GM12878 (cell line): ENCODE measurements around the gene HAUS7. TPM values are rescaled to one million over a fixed set of nuclear protein-coding genes. Genes with fewer than 3 reads are reported as not detected.

Source experiments
- ATAC-seq: fragments of 200-7000 bp; cut with Tn5 transposase; 3 replicates; pipeline ENCODE4 v1.9.1; 2020; ENCODE audit warnings: mild to moderate bottlenecking, moderate library complexity
- BruUV-seq: library from RNA; stranded (reverse); fragments of 400-500 nt; replicated peaks from 2 replicates; lab custom pipeline; 2021; lab: Mats Ljungman, UMichigan
- CTCF ChIA-PET: fragments of 300-600 bp; sonication (Branson Sonifier 250); formaldehyde crosslinking; extraction: SDS; loops from one replicate; lab custom pipeline; 2021; ENCODE audit warnings: inconsistent platforms; lab: Yijun Ruan, JAX
- POLR2A ChIA-PET: fragments of 350-600 bp; formaldehyde crosslinking; extraction: SDS; loops from one replicate; lab custom pipeline; 2021; ENCODE audit warnings: inconsistent platforms; lab: Charles Lee
- RAD21 ChIA-PET: fragments of 300-600 bp; sonication (Branson Sonifier 250); formaldehyde crosslinking; loops from one replicate; lab custom pipeline; 2023; ENCODE audit warnings: antibody characterized with exemption; ENCODE audit not compliant: unreplicated experiment; lab: Charles Lee
- SMC1A ChIA-PET: fragments of 300-600 bp; sonication (Branson Sonifier 250); formaldehyde crosslinking; loops from one replicate; lab custom pipeline; 2023; ENCODE audit not compliant: unreplicated experiment, uncharacterized antibody; lab: Charles Lee
- DNase-seq: peaks from one replicate; pipeline ENCODE4 v3.0.0-alpha.2; 2011; ENCODE audit warnings: low read depth, low spot score
- FAIRE-seq: peaks from 3 replicates; lab custom pipeline; 2011; peaks lifted over from hg19 to GRCh38; lab: Jason Lieb, UNC
- H2AFZ ChIP-seq: 2 replicates; pipeline ENCODE4 v1.6.0; 2011; ENCODE audit warnings: low read depth, low read length, control low read depth; ENCODE audit not compliant: control insufficient read depth
- H3K27ac ChIP-seq: 2 replicates; pipeline ENCODE4 v1.5.1; 2011; ENCODE audit warnings: control low read depth; ENCODE audit not compliant: control insufficient read depth, insufficient read depth
- H3K27me3 ChIP-seq, 2 experiments: replicated peaks in 1 of 2; 2 replicates each; pipeline versions ENCODE4 v1.6.0 to v1.6.1; 2011; ENCODE audit warnings: low read length in 1 of 2; ENCODE audit not compliant: control insufficient read depth in 2 of 2, insufficient read depth in 2 of 2
- H3K36me3 ChIP-seq, 2 experiments: 2 replicates each; pipeline ENCODE4 v1.5.1; 2011; ENCODE audit warnings: low read length in 1 of 2; ENCODE audit not compliant: control insufficient read depth in 2 of 2, insufficient read depth in 2 of 2
- H3K4me1 ChIP-seq: 2 replicates; pipeline ENCODE4 v1.6.1; 2011; ENCODE audit warnings: mild to moderate bottlenecking, low read length, moderate library complexity, mixed read lengths; ENCODE audit not compliant: control insufficient read depth, insufficient read depth
- H3K4me2 ChIP-seq: 2 replicates; pipeline ENCODE4 v1.6.0; 2011; ENCODE audit warnings: control low read depth; ENCODE audit not compliant: control insufficient read depth, insufficient read depth
- H3K4me3 ChIP-seq: fragments of 200-600 bp; sonication (generic); 2 replicates; pipeline ENCODE4 v1.5.1; 2016
- H3K79me2 ChIP-seq: 2 replicates; pipeline ENCODE4 v1.6.0; 2011; ENCODE audit warnings: low read length; ENCODE audit not compliant: control insufficient read depth, insufficient read depth
- H3K9ac ChIP-seq: 2 replicates; pipeline ENCODE4 v1.8.0; 2011; ENCODE audit warnings: low read length, control low read depth, mixed read lengths; ENCODE audit not compliant: control insufficient read depth, insufficient read depth
- H3K9me3 ChIP-seq: replicated peaks from 3 replicates; pipeline ENCODE4 v1.5.1; 2011; ENCODE audit warnings: mild to moderate bottlenecking, low read length; ENCODE audit not compliant: control insufficient read depth, insufficient read depth
- H4K20me1 ChIP-seq: 2 replicates; pipeline ENCODE4 v1.6.0; 2011; ENCODE audit not compliant: control insufficient read depth, insufficient read depth
- BRCA1 ChIP-seq: IDR thresholded peaks from 2 replicates; pipeline ENCODE4 v1.6.1; 2011; ENCODE audit warnings: low read depth, low read length, improper control_type of control experiment
- CBFB ChIP-seq: IDR thresholded peaks from 2 replicates; pipeline ENCODE4 v1.6.1; 2016; ENCODE audit warnings: antibody characterized with exemption, low read depth
- CEBPB ChIP-seq, 2 experiments: fragments of 150-350 bp in 1 of 2; IDR thresholded peaks; 2 replicates each; pipeline ENCODE4 v1.6.1; 2012 to 2014; ENCODE audit warnings: low read depth in 2 of 2, low read length in 2 of 2, borderline replicate concordance in 1 of 2, inconsistent platforms in 1 of 2
- ETV6 ChIP-seq, 2 experiments: fragments of 450-650 bp in 1 of 2; IDR thresholded peaks in 1 of 2; conservative IDR thresholded peaks in 1 of 2; 2 replicates each; pipeline ENCODE4 v1.6.1; 2014; ENCODE audit warnings: antibody characterized with exemption in 1 of 2, borderline replicate concordance in 1 of 2, low read depth in 1 of 2, mild to moderate bottlenecking in 1 of 2, moderate library complexity in 1 of 2
- KAT2A ChIP-seq: conservative IDR thresholded peaks from 2 replicates; pipeline ENCODE4 v1.6.1; 2011; ENCODE audit warnings: low read depth, low read length; ENCODE audit not compliant: control insufficient read depth
- MTA3 ChIP-seq: IDR thresholded peaks from 2 replicates; pipeline ENCODE4 v1.6.1; 2012; ENCODE audit warnings: low read length, inconsistent platforms, borderline replicate concordance
- NR2F1 ChIP-seq: fragments of 450-650 bp; conservative IDR thresholded peaks from 2 replicates; pipeline ENCODE4 v1.6.1; 2017; ENCODE audit warnings: mild to moderate bottlenecking
- RFX5 ChIP-seq: IDR thresholded peaks from 2 replicates; pipeline ENCODE4 v1.6.1; 2011; ENCODE audit warnings: low read depth, low read length, improper control_type of control experiment
- SMC3 ChIP-seq: IDR thresholded peaks from 2 replicates; pipeline ENCODE4 v1.6.1; 2011; ENCODE audit warnings: low read length, improper control_type of control experiment, borderline replicate concordance
- TCF12 ChIP-seq: IDR thresholded peaks from 2 replicates; pipeline ENCODE4 v1.6.1; 2011; ENCODE audit warnings: low read depth, mild to moderate bottlenecking, low read length
- ZNF207 ChIP-seq: fragments of 450-650 bp; IDR thresholded peaks from 2 replicates; pipeline ENCODE4 v1.6.1; 2014; ENCODE audit warnings: antibody characterized with exemption, mild to moderate bottlenecking, borderline replicate concordance
- WGBS: methylation state at CpG from one replicate; pipeline ENCODE4 v1.1.6; 2016; ENCODE audit warnings: low lambda C conversion rate; ENCODE audit not compliant: insufficient replicate concordance, insufficient coverage; ENCODE audit errors: missing lambda C conversion rate; 5-methylcytosine and 5-hydroxymethylcytosine counted together
- in situ Hi-C: fragments of 300-500 bp; cut with MboI; formaldehyde crosslinking; loops from 9 replicates; pipeline ENCODE4 v1.14.3; 2018; ENCODE audit warnings: mixed read lengths
- intact Hi-C: fragments of 100-400 bp; cut with micrococcal nuclease; formaldehyde crosslinking; loops from one replicate; pipeline ENCODE4 v1.14.2; 2022; ENCODE audit not compliant: unreplicated experiment
- polyA plus RNA-seq, 11 experiments: library from polyadenylated mRNA; depleted of rRNA in 4 of 11; unstranded in 6 of 11; stranded (reverse) in 5 of 11; fragments of >200 nt; fragmentation: Nextera tagmentation in 4 of 11; fragmentation: Illumina TruSeq in 1 of 11; extraction: Ambion mirVana in 4 of 11; extraction: Trizol in 1 of 11; gene quantifications; 1 replicate in 1 of 11; 2 replicates in 10 of 11; pipeline versions ENCODE4 v1.2.1 to v1.2.3, GENCODE V29; 2011 to 2016; ENCODE audit warnings: inconsistent platforms in 2 of 11, missing spikeins in 2 of 11, low read depth in 1 of 11
- total RNA-seq, 4 experiments: library from RNA; depleted of rRNA in 3 of 4; stranded (reverse); fragments of >200 nt in 3 of 4; fragmentation: Illumina TruSeq in 1 of 4; extraction: Trizol in 1 of 4; gene quantifications; 2 replicates each; pipeline versions ENCODE4 v1.2.1 to v1.2.3, GENCODE V29; 2013 to 2021
- TF ChIP-seq, protein P1 (sequence below): IDR thresholded peaks from 2 replicates; pipeline ENCODE4 v1.6.1; 2011; ENCODE audit warnings: low read depth, low read length, improper control_type of control experiment, borderline replicate concordance
- TF ChIP-seq, protein P2 (sequence below): fragments of 450-650 bp; IDR thresholded peaks from 2 replicates; pipeline ENCODE4 v1.6.1; 2016; ENCODE audit warnings: mild to moderate bottlenecking
- TF ChIP-seq, protein P3 (sequence below): IDR thresholded peaks from 2 replicates; pipeline ENCODE4 v1.6.1; 2011; ENCODE audit warnings: borderline replicate concordance, low read depth, mild to moderate bottlenecking, moderate library complexity, low read length; ENCODE audit not compliant: insufficient read depth, poor library complexity, severe bottlenecking
- TF ChIP-seq, protein P4 (sequence below): fragments of 450-650 bp; conservative IDR thresholded peaks from 2 replicates; pipeline ENCODE4 v1.6.1; 2017; ENCODE audit warnings: mild to moderate bottlenecking, moderate library complexity

Gene HAUS7
- total and polyA plus RNA-seq, 10 of the 15 experiments (the other 5 are each of a cell fraction or from before 2014, with no cell fraction given) = 6.7 to 63.3 (median 24.1) TPM

DNA sequence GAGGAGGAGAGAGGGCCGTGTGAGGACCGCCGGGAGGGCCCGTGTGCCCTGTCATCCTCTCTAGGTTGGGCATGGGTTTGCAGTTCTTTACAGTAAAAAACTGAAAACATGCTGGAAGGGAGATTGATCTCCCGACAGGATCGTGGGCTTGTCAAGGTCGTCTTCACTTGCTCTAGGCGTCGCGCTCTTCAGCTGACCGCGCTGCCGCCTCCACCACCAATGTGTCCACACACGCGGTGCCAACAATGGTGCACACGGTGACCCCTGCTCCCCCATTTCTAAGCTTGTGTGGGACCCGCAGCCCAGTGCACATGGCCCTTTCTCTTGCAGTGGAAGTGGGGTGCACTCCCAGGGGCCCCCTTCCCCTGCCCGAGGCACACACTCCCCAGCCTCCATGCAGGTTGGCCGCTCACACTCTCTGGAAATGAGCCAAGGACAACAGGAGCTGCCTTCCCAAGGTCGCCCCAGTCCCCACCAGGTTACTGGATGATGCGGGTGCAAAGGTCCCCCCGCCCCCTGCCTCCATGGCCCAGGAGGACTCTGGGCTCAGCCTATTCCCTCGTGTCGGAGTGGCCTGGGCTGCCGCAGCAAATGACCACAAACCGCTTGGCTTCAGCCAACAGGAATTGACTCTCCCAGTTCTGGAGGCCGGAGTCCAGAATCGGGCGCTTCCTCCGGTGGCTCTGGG, 60.8 kb downstream of the HAUS7 start:
- TF ChIP-seq TCF12 (no peak), RFX5 (no peak), CEBPB (IDR thresholded peaks at IDR 0.05; ENCODE audit: borderline replicate concordance in 1 of 2, low read depth in 2 of 2, low read length in 2 of 2) (no peak), NR2F1 (no peak), ZNF207 (no peak), MTA3 (no peak), KAT2A (no peak), BRCA1 (no peak), SMC3 (no peak), ETV6 (conservative IDR thresholded peaks at IDR 0.05 in 1 of 2, IDR thresholded peaks at IDR 0.05 in 1 of 2; ENCODE audit: borderline replicate concordance in 1 of 2, low read depth in 1 of 2) (no peak), CBFB (no peak)
- TF ChIP-seq, protein P1, sequence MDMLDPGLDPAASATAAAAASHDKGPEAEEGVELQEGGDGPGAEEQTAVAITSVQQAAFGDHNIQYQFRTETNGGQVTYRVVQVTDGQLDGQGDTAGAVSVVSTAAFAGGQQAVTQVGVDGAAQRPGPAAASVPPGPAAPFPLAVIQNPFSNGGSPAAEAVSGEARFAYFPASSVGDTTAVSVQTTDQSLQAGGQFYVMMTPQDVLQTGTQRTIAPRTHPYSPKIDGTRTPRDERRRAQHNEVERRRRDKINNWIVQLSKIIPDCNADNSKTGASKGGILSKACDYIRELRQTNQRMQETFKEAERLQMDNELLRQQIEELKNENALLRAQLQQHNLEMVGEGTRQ = no peak
- TF ChIP-seq, protein P2, sequence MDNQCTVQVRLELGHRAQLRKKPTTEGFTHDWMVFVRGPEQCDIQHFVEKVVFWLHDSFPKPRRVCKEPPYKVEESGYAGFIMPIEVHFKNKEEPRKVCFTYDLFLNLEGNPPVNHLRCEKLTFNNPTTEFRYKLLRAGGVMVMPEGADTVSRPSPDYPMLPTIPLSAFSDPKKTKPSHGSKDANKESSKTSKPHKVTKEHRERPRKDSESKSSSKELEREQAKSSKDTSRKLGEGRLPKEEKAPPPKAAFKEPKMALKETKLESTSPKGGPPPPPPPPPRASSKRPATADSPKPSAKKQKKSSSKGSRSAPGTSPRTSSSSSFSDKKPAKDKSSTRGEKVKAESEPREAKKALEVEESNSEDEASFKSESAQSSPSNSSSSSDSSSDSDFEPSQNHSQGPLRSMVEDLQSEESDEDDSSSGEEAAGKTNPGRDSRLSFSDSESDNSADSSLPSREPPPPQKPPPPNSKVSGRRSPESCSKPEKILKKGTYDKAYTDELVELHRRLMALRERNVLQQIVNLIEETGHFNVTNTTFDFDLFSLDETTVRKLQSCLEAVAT = no peak
- TF ChIP-seq, protein P3, sequence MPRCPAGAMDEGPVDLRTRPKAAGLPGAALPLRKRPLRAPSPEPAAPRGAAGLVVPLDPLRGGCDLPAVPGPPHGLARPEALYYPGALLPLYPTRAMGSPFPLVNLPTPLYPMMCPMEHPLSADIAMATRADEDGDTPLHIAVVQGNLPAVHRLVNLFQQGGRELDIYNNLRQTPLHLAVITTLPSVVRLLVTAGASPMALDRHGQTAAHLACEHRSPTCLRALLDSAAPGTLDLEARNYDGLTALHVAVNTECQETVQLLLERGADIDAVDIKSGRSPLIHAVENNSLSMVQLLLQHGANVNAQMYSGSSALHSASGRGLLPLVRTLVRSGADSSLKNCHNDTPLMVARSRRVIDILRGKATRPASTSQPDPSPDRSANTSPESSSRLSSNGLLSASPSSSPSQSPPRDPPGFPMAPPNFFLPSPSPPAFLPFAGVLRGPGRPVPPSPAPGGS = no peak
- TF ChIP-seq, protein P4, sequence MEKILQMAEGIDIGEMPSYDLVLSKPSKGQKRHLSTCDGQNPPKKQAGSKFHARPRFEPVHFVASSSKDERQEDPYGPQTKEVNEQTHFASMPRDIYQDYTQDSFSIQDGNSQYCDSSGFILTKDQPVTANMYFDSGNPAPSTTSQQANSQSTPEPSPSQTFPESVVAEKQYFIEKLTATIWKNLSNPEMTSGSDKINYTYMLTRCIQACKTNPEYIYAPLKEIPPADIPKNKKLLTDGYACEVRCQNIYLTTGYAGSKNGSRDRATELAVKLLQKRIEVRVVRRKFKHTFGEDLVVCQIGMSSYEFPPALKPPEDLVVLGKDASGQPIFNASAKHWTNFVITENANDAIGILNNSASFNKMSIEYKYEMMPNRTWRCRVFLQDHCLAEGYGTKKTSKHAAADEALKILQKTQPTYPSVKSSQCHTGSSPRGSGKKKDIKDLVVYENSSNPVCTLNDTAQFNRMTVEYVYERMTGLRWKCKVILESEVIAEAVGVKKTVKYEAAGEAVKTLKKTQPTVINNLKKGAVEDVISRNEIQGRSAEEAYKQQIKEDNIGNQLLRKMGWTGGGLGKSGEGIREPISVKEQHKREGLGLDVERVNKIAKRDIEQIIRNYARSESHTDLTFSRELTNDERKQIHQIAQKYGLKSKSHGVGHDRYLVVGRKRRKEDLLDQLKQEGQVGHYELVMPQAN = no peak
- intact Hi-C loops (no loop called here), in situ Hi-C loops (no loop called here)
- Histone ChIP-seq H3K79me2 (no peaks in the 10 kb centered on the region), H4K20me1 (no peaks in the 10 kb centered on the region), H3K9me3 (no peaks in the 10 kb centered on the region; the same call in 2 of the 3 replicates), H3K9ac (no peak overlapping the region), H3K36me3 (no peaks in the 10 kb centered on the region), H3K4me3 (no peak overlapping the region), H3K27ac (no peak overlapping the region), H2AFZ (no peak overlapping the region), H3K4me1 (no peaks in the 10 kb centered on the region), H3K4me2 (no peak overlapping the region), H3K27me3 (no peaks in the 10 kb centered on the region)
- FAIRE-seq (no peak), DNase-seq (no peak), ATAC-seq (no peak)
- ChIA-PET SMC1A (no interaction called here), CTCF (no interaction called here), POLR2A (no interaction called here), RAD21 (no interaction called here)
- 72% methylated on average over 28 of the region's 30 CpGs for WGBS
- BruUV-seq = no TSS peak
